22Rv1 (cell line): ENCODE results near the gene CTCF.

Source experiments
- CTCF ChIP-seq: fragments of 450-650 bp; IDR thresholded peaks from 2 replicates; pipeline ENCODE4 v1.5.1; 2017; ENCODE audit warnings: mild to moderate bottlenecking
- ZFX ChIP-seq: fragments of 450-650 bp; IDR thresholded peaks from 2 replicates; pipeline ENCODE4 v1.6.1; 2017; ENCODE audit warnings: antibody characterized with exemption, borderline replicate concordance

GRCh38 chr16:67563708-67564468, 1.6 kb downstream of the CTCF start:
- TF ChIP-seq CTCF (no peak), ZFX (no peak)
